Uterus (tissue), 2 donors: Measurements from ENCODE around the gene KRTAP24-1.

ENCODE experiments used
- CTCF ChIP-seq, 4 experiments: fragments of 200-600 bp in 2 of 4; fragments of 450-650 bp in 2 of 4; sonication (generic) in 2 of 4; IDR thresholded peaks; one replicate each; pipeline ENCODE4 v1.5.1; 2016 to 2019; ENCODE audit warnings: antibody characterized with exemption in 4 of 4, mild to moderate bottlenecking in 2 of 4, moderate library complexity in 1 of 4
- POLR2A ChIP-seq, 2 donors: fragments of 450-650 bp; IDR thresholded peaks; one replicate each; pipeline ENCODE4 v1.6.1; 2016; ENCODE audit warnings: antibody characterized with exemption in 2 of 2, mild to moderate bottlenecking in 1 of 2, moderate library complexity in 1 of 2

- no peak for TF ChIP-seq CTCF (IDR thresholded peaks at IDR 0.05)
- TF ChIP-seq POLR2A (IDR thresholded peaks at IDR 0.05) = no peak
Observed at GRCh38 chr21:30234050-30234449, 48.7 kb downstream of the KRTAP24-1 start.
